ENCODE data around the gene LRRC74B. TPM values are rescaled to one million over a fixed set of nuclear protein-coding genes. Genes with fewer than 3 reads are reported as not detected.
A peak's percentile ranks its signal among the peaks of the same experiment; 100 is the strongest.

The LRRC74B gene
- total and polyA plus RNA-seq, 2 donors from 2014 or later: not detected

DNA sequence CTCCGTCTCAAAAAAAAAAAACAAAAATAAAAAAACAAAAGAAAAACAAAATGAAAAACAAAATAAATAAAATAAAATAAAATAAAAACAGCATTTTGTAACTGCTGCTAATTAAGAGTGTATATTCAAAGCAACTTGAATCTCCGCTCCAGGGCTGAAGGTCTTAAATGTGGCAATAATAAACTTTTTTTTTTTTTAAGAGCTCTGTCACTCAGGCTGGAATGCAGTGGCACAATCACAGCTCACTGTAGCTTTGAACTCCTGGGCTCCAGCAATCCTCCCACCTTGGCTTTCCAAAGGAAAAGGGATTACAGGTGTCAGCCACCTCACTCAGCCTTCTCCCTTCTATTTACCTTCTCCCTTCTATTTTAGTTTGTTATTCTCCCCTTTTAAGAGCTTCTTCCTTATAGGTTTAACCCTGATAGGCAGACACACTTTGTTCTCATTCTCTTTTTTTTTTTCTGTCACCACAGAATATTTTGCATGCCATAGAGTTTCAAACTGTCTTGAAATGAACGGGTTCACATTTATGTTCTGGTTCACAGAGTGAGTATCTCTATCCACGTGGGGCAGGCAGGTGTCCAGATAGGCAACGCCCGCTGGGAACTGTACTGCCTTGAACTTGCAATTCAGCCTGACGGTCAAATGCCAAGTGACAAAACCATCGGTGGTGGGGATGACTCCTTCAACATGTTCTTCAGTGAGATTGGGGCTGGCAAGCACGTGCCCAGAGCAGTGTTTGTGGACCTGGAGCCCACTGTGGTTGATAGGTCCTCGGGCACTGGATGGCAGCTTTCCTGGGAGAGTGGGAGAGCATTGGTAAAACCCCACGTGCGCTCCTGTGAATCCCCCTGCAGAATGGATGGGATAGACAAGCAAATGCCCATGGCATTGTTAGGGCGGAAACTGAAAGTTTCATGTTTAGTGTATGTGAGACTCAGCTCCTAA lies 19.4 kb downstream of the LRRC74B start:
- FAIRE-seq (no peak), DNase-seq (peak in 1 of 5 donors; percentile 25)
- Histone ChIP-seq H3K27ac (ENCODE audit: low read depth in 2 of 2, low read length in 2 of 2) (no peak overlapping the region), H3K27me3 (ENCODE audit: control insufficient read depth, insufficient read depth, low read length) (no peaks in the 10 kb centered on the region), H3K9ac (ENCODE audit: low read length in 3 of 3) (no peak overlapping the region), H3K36me3 (ENCODE audit: control insufficient read depth in 2 of 3, insufficient read depth in 3 of 3, low read length in 3 of 3) (no peaks in the 10 kb centered on the region), H3K4me3 (ENCODE audit: low read length in 3 of 3) (no peak overlapping the region), H3K9me3 (ENCODE audit: control insufficient read depth in 2 of 3, insufficient read depth in 1 of 3, low read length in 3 of 3) (no peaks in the 10 kb centered on the region), H3K4me1 (ENCODE audit: control insufficient read depth in 2 of 3, insufficient read depth in 2 of 3, low read depth in 1 of 3, low read length in 3 of 3) (peaks cover 0 to 3% (median 0%) of the 10 kb centered on the region in 3 donors)
- intact Hi-C loops (cut with DNase I): no loop called here
- TF ChIP-seq, protein P1, sequence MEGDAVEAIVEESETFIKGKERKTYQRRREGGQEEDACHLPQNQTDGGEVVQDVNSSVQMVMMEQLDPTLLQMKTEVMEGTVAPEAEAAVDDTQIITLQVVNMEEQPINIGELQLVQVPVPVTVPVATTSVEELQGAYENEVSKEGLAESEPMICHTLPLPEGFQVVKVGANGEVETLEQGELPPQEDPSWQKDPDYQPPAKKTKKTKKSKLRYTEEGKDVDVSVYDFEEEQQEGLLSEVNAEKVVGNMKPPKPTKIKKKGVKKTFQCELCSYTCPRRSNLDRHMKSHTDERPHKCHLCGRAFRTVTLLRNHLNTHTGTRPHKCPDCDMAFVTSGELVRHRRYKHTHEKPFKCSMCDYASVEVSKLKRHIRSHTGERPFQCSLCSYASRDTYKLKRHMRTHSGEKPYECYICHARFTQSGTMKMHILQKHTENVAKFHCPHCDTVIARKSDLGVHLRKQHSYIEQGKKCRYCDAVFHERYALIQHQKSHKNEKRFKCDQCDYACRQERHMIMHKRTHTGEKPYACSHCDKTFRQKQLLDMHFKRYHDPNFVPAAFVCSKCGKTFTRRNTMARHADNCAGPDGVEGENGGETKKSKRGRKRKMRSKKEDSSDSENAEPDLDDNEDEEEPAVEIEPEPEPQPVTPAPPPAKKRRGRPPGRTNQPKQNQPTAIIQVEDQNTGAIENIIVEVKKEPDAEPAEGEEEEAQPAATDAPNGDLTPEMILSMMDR (IDR thresholded peaks at IDR 0.05; ENCODE audit: borderline replicate concordance, extremely low read depth, insufficient read depth): no peak

- no peak overlapping the region for H3K27ac ChIP-seq (ENCODE audit: low read depth in 2 of 2, low read length in 2 of 2)
- TF ChIP-seq, protein P1 (IDR thresholded peaks at IDR 0.05; ENCODE audit: borderline replicate concordance, extremely low read depth, insufficient read depth): no peak
- no peaks in the 10 kb centered on the region for H3K27me3 ChIP-seq (ENCODE audit: control insufficient read depth, insufficient read depth, low read length)
- FAIRE-seq: no peak
- DNase-seq: no peak
- H3K4me1 ChIP-seq (ENCODE audit: control insufficient read depth in 2 of 3, insufficient read depth in 2 of 3, low read depth in 1 of 3, low read length in 3 of 3): peaks cover 0 to 3% (median 0%) of the 10 kb centered on the region in 3 donors
- intact Hi-C loops (cut with DNase I): no loop called here
- H3K36me3 ChIP-seq (ENCODE audit: control insufficient read depth in 2 of 3, insufficient read depth in 3 of 3, low read length in 3 of 3): no peaks in the 10 kb centered on the region
- H3K9ac ChIP-seq (ENCODE audit: low read length in 3 of 3): no peak overlapping the region
- H3K4me3 ChIP-seq (ENCODE audit: low read length in 3 of 3): no peak overlapping the region
- no peaks in the 10 kb centered on the region for H3K9me3 ChIP-seq (ENCODE audit: control insufficient read depth in 2 of 3, insufficient read depth in 1 of 3, low read length in 3 of 3)
Measured at GRCh38 chr22:21067075-21067900, 21.5 kb downstream of the LRRC74B start.

- TF ChIP-seq, protein P1 (IDR thresholded peaks at IDR 0.05; ENCODE audit: borderline replicate concordance, extremely low read depth, insufficient read depth): no peak
- DNase-seq (no peak), FAIRE-seq (no peak)
Measured at GRCh38 chr22:21067901-21068680, 22.3 kb downstream of the LRRC74B start.

More at GRCh38 chr22:21067901-21068680, 22.3 kb downstream of the LRRC74B start:
- no peak overlapping the region for H3K4me3 ChIP-seq (ENCODE audit: low read length in 3 of 3)
- H3K9me3 ChIP-seq (ENCODE audit: control insufficient read depth in 2 of 3, insufficient read depth in 1 of 3, low read length in 3 of 3): no peaks in the 10 kb centered on the region
- H3K9ac ChIP-seq (ENCODE audit: low read length in 3 of 3): no peak overlapping the region
- H3K4me1 ChIP-seq (ENCODE audit: control insufficient read depth in 2 of 3, insufficient read depth in 2 of 3, low read depth in 1 of 3, low read length in 3 of 3): peaks cover 0 to 3% (median 0%) of the 10 kb centered on the region in 3 donors
- H3K27ac ChIP-seq (ENCODE audit: low read depth in 2 of 2, low read length in 2 of 2): no peak overlapping the region
- intact Hi-C loops (cut with DNase I): no loop called here
- H3K27me3 ChIP-seq (ENCODE audit: control insufficient read depth, insufficient read depth, low read length): no peaks in the 10 kb centered on the region
- no peaks in the 10 kb centered on the region for H3K36me3 ChIP-seq (ENCODE audit: control insufficient read depth in 2 of 3, insufficient read depth in 3 of 3, low read length in 3 of 3)

All from kidney (tissue), 14 donors.